Measurements from ENCODE around the gene DNAH11. TPM values are rescaled to one million over a fixed set of nuclear protein-coding genes. Genes with fewer than 3 reads are reported as not detected.
"Not testable (repeated sequence)": the region's sequence is repeated elsewhere in the genome, so short reads cannot be mapped to it uniquely, and the experiment has no call there.

Gene DNAH11
- total RNA-seq, 3 donors from 2014 or later: under 0.01 to 0.03 TPM; not detected in 1

DNA sequence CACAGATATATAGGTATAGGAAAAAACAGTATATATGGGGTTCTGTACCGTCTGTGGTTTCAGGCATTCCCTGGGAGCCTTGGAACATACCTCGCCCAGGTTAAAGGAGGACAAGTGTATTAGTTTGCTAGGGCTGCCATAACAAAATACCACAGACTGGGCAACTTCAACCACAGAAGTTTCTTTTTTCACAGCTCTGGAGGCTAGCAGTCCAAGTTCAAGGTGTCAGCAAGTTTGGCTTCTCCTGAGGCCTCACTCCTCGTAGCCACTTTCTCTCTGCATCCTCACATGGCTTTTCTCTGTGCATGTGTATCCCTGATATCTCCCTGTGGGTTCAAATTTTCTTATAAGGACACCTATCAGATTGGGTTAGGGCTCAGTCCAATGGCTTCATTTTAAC is 189.1 kb downstream of the DNAH11 start:
- Mint-ChIP-seq H3K27me3 (ENCODE audit: low read depth) (no peaks in the 10 kb centered on the region), H3K9me3 (no peaks in the 10 kb centered on the region), H3K36me3 (ENCODE audit: insufficient read depth) (no peaks in the 10 kb centered on the region), H3K4me1 (ENCODE audit: low read depth) (no peaks in the 10 kb centered on the region), H3K4me3 (no peak overlapping the region)
- DNase-seq (no peak), ATAC-seq (no peak)

- not testable (repeated sequence) for ATAC-seq; H3K4me1 Mint-ChIP-seq (ENCODE audit: low read depth); H3K4me3 Mint-ChIP-seq; H3K9me3 Mint-ChIP-seq; H3K36me3 Mint-ChIP-seq (ENCODE audit: insufficient read depth); H3K27me3 Mint-ChIP-seq (ENCODE audit: low read depth); DNase-seq
Observed at GRCh38 chr7:21732956-21733355, 190.1 kb downstream of the DNAH11 start.

- no peaks in the 10 kb centered on the region for H3K27me3 Mint-ChIP-seq (ENCODE audit: low read depth)
- H3K4me1 Mint-ChIP-seq (ENCODE audit: low read depth): no peaks in the 10 kb centered on the region
- no peaks in the 10 kb centered on the region for H3K9me3 Mint-ChIP-seq
- no peak overlapping the region for H3K4me3 Mint-ChIP-seq
- no peak for ATAC-seq
- DNase-seq: no peak
- H3K36me3 Mint-ChIP-seq (ENCODE audit: insufficient read depth): no peaks in the 10 kb centered on the region
Observed at GRCh38 chr7:21733837-21734236, 191.0 kb downstream of the DNAH11 start.

DNA sequence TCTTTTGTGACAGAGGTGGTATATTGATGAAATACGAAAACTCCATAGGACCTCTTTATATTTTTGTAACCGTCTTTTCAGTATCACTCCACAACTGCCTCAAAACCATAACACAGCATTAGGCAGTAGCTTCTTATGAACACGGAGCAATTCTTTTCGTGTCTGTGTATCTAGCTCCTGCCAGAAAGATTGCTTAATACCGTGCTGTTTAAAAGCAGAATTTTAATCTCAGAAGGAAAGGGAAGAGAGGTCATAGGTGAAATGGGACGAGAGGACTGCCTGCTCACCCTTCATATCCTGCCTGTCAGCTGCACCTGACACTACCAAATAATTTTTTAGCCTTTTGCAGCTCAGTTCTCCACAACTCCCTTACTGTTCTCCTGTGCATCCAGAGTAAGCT is 200.7 kb downstream of the DNAH11 start:
- Mint-ChIP-seq H3K4me1 (ENCODE audit: low read depth) (no peaks in the 10 kb centered on the region), H3K36me3 (ENCODE audit: insufficient read depth) (no peaks in the 10 kb centered on the region), H3K4me3 (no peak overlapping the region), H3K9me3 (no peaks in the 10 kb centered on the region), H3K27me3 (ENCODE audit: low read depth) (no peaks in the 10 kb centered on the region)
- no peak for ATAC-seq
- no peak for DNase-seq

DNA sequence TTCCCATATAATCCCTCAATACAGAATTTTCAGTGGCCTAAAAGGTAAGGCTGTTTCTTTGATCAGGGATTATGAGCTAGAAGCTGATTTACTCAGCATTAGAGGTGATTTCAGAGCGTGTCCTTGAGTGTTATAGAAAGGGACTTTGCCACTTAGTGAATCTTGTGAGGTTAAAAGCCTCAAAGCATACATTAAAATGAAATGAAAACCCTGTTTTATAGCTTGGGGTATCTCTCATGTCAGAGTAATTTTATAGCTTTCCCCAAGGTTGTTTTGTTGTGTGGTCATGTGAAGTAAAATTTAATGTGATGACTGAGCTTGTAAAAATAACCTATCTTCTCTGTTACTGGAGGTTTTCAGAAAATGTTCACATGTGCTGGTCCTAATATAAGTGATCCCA is 204.1 kb downstream of the DNAH11 start:
- no peaks in the 10 kb centered on the region for H3K4me1 Mint-ChIP-seq (ENCODE audit: low read depth)
- H3K27me3 Mint-ChIP-seq (ENCODE audit: low read depth): no peaks in the 10 kb centered on the region
- no peaks in the 10 kb centered on the region for H3K9me3 Mint-ChIP-seq
- DNase-seq (no peak), ATAC-seq (no peak)
- H3K36me3 Mint-ChIP-seq (ENCODE audit: insufficient read depth): no peaks in the 10 kb centered on the region
- no peak overlapping the region for H3K4me3 Mint-ChIP-seq

- Mint-ChIP-seq H3K36me3 (ENCODE audit: insufficient read depth) (no peaks in the 10 kb centered on the region), H3K4me3 (no peak overlapping the region), H3K27me3 (ENCODE audit: low read depth) (no peaks in the 10 kb centered on the region), H3K9me3 (no peaks in the 10 kb centered on the region), H3K4me1 (ENCODE audit: low read depth) (no peaks in the 10 kb centered on the region)
- no peak for ATAC-seq
- no peak for DNase-seq
Observed at GRCh38 chr7:21747806-21748205, 205.0 kb downstream of the DNAH11 start.

GRCh38 chr7:21749378-21749777 is 206.5 kb downstream of the DNAH11 start:
- ATAC-seq: no peak
- Mint-ChIP-seq H3K27me3 (ENCODE audit: low read depth) (no peaks in the 10 kb centered on the region), H3K9me3 (no peaks in the 10 kb centered on the region), H3K4me3 (no peak overlapping the region), H3K4me1 (ENCODE audit: low read depth) (no peaks in the 10 kb centered on the region), H3K36me3 (ENCODE audit: insufficient read depth) (no peaks in the 10 kb centered on the region)
- DNase-seq: no peak

- H3K27me3 Mint-ChIP-seq (ENCODE audit: low read depth): peaks cover 5% of the 10 kb centered on the region
- H3K4me3 Mint-ChIP-seq: no peak overlapping the region
- no peaks in the 10 kb centered on the region for H3K4me1 Mint-ChIP-seq (ENCODE audit: low read depth)
- ATAC-seq (no peak), DNase-seq (no peak)
- H3K36me3 Mint-ChIP-seq (ENCODE audit: insufficient read depth): no peaks in the 10 kb centered on the region
- no peaks in the 10 kb centered on the region for H3K9me3 Mint-ChIP-seq
Observed at GRCh38 chr7:21753071-21753470, 210.2 kb downstream of the DNAH11 start.

GRCh38 chr7:21754963-21755362 is 212.1 kb downstream of the DNAH11 start:
- Mint-ChIP-seq H3K27me3 (ENCODE audit: low read depth) (peaks cover 10% of the 10 kb centered on the region), H3K9me3 (no peaks in the 10 kb centered on the region), H3K36me3 (ENCODE audit: insufficient read depth) (no peaks in the 10 kb centered on the region), H3K4me1 (ENCODE audit: low read depth) (no peaks in the 10 kb centered on the region), H3K4me3 (no peak overlapping the region)
- no peak for DNase-seq
- ATAC-seq: no peak

DNA sequence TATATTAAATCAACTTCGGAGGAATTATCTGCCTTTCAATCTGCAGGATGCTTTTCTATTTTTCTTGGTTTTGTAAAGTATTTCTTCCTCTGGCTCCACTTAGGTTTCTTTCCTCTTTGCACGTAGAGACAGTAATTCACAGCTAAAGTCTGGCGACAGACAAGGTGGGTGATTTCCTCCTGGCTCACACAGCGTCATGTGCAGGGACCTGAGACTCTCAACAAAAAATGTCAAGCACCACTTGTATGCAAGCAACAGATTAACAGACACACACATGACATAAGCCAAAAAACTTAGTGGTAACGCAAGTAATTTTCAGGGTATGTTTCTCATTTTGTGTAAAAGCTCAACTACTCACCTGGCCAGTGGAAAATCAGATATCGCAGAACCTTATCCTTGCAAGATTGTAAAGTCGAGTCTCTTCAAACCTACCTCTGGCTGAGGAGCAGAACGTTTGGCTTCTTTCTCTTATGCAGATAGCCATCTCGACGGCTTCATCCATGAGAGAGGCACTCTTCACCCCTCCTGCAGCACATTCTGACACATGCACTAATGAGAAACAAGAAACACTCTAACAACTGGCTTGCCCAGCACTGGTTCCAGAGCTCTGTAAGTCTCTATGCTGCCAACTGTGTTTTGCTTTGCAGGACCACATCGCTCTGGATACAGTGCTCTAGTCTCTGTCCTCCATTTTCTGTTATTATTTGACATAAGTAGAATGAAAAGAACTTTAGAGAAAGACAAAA is 214.9 kb downstream of the DNAH11 start:
- Mint-ChIP-seq H3K9me3 (no peaks in the 10 kb centered on the region), H3K36me3 (ENCODE audit: insufficient read depth) (no peaks in the 10 kb centered on the region)
- no peak for ATAC-seq

DNA sequence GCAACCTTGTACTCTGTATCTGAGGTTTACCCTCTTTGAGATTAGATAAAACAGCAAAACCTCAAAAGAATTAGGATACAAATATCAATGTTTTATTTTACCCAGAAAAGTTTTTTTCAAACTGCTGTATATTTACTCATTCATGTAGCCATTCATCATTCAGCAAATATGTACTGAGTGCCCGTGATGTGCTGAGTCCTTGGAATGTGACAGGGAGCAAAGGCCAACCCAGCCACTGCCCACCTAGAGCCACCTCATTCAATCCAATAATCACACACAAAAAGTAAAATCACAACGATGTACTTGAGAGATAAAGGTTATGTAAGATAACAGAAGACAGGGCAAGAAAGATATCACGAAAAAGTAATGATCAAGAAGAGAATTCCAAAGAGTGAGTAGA is 215.4 kb downstream of the DNAH11 start:
- no peaks in the 10 kb centered on the region for H3K36me3 Mint-ChIP-seq (ENCODE audit: insufficient read depth)
- DNase-seq (no peak), ATAC-seq (no peak)
- no peaks in the 10 kb centered on the region for H3K9me3 Mint-ChIP-seq
- H3K4me1 Mint-ChIP-seq (ENCODE audit: low read depth): no peaks in the 10 kb centered on the region
- no peak overlapping the region for H3K4me3 Mint-ChIP-seq
- peaks cover 17% of the 10 kb centered on the region for H3K27me3 Mint-ChIP-seq (ENCODE audit: low read depth)

More for the DNA sequence above, 214.9 kb downstream of the DNAH11 start:
- no peaks in the 10 kb centered on the region for H3K4me1 Mint-ChIP-seq (ENCODE audit: low read depth)
- H3K4me3 Mint-ChIP-seq: no peak overlapping the region
- no peak for DNase-seq
- H3K27me3 Mint-ChIP-seq (ENCODE audit: low read depth): peaks cover 16% of the 10 kb centered on the region

DNA sequence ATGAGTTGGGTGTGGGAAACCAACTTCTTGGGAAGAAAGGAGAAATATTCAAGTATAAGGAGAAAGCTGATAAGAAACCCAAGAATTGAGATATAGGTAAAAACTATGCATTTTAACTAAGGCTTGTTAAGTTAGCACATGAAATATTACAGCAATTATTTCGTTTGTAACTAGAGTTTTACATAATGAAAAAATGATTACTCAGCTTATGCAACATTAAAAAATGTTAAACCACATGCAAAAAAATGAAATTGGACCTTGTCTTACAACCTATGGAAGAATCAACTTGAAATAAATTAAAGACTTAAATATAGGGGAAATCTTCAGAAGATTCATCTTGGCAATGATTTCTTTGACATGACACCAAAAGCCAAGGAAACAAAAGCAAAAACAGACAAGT is 219.6 kb downstream of the DNAH11 start:
- Mint-ChIP-seq H3K4me3 (no peak overlapping the region), H3K9me3 (no peaks in the 10 kb centered on the region), H3K36me3 (ENCODE audit: insufficient read depth) (no peaks in the 10 kb centered on the region), H3K27me3 (ENCODE audit: low read depth) (peaks cover 13% of the 10 kb centered on the region), H3K4me1 (ENCODE audit: low read depth) (no peaks in the 10 kb centered on the region)
- DNase-seq (no peak), ATAC-seq (no peak)

GRCh38 chr7:21763818-21764217 is 221.0 kb downstream of the DNAH11 start:
- H3K36me3 Mint-ChIP-seq (ENCODE audit: insufficient read depth): no peaks in the 10 kb centered on the region
- H3K4me3 Mint-ChIP-seq: no peak overlapping the region
- ATAC-seq (no peak), DNase-seq (no peak)
- peaks cover 15% of the 10 kb centered on the region for H3K27me3 Mint-ChIP-seq (ENCODE audit: low read depth)
- no peaks in the 10 kb centered on the region for H3K9me3 Mint-ChIP-seq
- peaks cover 4% of the 10 kb centered on the region for H3K4me1 Mint-ChIP-seq (ENCODE audit: low read depth)

DNA sequence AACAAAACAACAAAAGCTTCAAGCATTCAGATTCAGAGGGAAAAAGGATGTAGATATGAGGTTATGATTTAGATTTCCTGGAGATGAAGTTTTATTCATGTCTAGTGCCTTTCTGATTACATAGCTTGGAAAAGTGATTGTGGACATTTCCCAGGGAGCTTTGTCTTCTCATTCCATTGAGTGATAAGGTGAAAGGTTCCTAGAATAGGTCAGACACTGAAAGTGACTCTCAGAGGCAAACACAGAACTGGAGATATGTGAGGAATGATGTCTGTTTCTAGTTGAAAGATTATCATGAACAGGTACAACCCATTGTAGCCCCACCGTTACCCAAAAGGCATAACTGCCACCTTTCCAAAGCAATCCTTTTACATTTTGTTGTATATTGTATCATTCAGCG is 223.4 kb downstream of the DNAH11 start:
- no peaks in the 10 kb centered on the region for H3K9me3 Mint-ChIP-seq
- no peaks in the 10 kb centered on the region for H3K36me3 Mint-ChIP-seq (ENCODE audit: insufficient read depth)
- no peak for DNase-seq
- peaks cover 12% of the 10 kb centered on the region for H3K27me3 Mint-ChIP-seq (ENCODE audit: low read depth)
- H3K4me1 Mint-ChIP-seq (ENCODE audit: low read depth): peaks cover 4% of the 10 kb centered on the region
- no peak overlapping the region for H3K4me3 Mint-ChIP-seq
- ATAC-seq: no peak

DNA sequence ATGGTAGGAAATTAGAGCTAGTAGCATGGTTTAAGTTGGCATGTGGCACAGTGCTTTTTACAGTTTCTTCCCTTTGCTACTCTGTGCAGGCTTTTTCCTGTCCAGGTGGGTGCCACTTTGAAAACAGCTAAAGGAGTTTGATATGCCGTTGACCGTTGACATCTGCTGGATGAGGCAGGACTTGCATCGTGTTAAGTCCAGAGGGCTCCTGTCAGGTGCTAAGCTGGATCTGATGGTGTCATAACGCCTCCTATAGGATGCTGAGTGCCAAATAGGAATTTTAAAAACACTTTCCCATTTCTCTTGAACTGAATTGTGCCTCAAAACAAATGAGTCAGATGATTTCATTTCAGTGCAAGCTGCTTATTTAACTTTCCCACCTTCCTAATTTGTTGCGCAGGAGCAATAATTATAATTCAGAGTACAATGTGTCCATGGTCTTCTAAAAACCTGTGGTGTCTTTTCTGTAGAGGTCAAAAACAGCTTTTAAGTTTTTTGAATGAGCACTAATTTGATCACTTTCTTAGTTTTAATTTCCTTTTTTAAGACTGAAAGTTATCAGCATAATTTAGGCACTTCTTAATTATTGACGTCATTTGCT is 224.6 kb downstream of the DNAH11 start:
- Mint-ChIP-seq H3K36me3 (ENCODE audit: insufficient read depth) (no peaks in the 10 kb centered on the region), H3K4me3 (no peak overlapping the region), H3K9me3 (no peaks in the 10 kb centered on the region), H3K4me1 (ENCODE audit: low read depth) (peaks cover 4% of the 10 kb centered on the region), H3K27me3 (ENCODE audit: low read depth) (peaks cover 8% of the 10 kb centered on the region)
- peak; percentile 42 to 46 for ATAC-seq
- no peak for DNase-seq

Data from activated T-cell treated with anti-CD3 and anti-CD28 coated beads, Interleukin-2, amount 50 U/mL, for 4 hours (primary cell).